ENCODE measurements around the gene ADGRG1. TPM values are rescaled to one million over a fixed set of nuclear protein-coding genes. Genes with fewer than 3 reads are reported as not detected.

ADGRG1 gene
- total RNA-seq, 4 donors from 2014 or later: 129 to 159 (median 136) TPM

DNA sequence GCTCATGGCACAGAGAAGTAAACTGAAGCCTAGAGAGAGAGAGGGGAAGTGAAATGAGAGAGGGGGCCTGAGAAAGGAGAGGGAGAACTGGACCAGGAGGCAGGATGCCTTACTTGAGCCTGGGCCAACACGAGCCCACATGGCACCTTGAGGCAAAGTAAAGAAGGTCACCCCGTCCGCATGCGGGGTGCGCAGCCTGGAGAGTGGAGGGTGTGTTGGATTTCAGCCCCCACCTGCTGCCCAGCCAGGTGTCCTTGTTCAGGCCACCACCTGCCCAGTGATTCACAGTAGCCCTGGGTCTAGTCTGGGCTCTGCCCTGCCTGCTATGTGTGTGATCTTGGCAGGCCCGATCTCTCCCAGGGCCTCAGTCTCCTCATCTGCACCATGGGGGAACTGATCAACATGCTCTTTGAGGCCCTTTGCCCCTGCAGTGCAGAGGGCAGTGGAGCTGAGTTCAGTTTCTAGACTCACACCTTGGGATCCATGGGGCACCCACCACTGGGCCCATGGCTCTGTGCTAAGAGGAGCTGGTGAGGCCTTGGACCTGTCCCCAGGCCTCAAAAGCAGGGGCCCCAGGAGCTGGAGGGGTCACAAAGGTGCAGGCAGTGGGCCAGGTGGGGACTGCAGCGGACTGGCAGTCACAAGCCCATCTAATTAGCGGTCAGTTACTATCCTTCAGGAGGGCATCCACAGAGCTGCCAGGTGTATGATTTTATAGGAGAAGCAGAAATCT lies 56.4 kb downstream of the ADGRG1 start:
- intact Hi-C loops (cut with DNase I; ENCODE audit: low total_unique reads): no loop called here
- no peak overlapping the region for H3K4me3 ChIP-seq (ENCODE audit: low read depth, poor library complexity, severe bottlenecking)
- peak in 1 of 2 donors; percentile 79 for DNase-seq (ENCODE audit: low spot score in 2 of 2)
- WGBS, 2 donors: 97 to 98% methylated on average over 8 of the region's 8 CpGs
- TF ChIP-seq, protein P1, sequence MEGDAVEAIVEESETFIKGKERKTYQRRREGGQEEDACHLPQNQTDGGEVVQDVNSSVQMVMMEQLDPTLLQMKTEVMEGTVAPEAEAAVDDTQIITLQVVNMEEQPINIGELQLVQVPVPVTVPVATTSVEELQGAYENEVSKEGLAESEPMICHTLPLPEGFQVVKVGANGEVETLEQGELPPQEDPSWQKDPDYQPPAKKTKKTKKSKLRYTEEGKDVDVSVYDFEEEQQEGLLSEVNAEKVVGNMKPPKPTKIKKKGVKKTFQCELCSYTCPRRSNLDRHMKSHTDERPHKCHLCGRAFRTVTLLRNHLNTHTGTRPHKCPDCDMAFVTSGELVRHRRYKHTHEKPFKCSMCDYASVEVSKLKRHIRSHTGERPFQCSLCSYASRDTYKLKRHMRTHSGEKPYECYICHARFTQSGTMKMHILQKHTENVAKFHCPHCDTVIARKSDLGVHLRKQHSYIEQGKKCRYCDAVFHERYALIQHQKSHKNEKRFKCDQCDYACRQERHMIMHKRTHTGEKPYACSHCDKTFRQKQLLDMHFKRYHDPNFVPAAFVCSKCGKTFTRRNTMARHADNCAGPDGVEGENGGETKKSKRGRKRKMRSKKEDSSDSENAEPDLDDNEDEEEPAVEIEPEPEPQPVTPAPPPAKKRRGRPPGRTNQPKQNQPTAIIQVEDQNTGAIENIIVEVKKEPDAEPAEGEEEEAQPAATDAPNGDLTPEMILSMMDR (IDR thresholded peaks at IDR 0.05): no peak
- no peak for TF ChIP-seq POLR2A (IDR thresholded peaks at IDR 0.05)

DNA sequence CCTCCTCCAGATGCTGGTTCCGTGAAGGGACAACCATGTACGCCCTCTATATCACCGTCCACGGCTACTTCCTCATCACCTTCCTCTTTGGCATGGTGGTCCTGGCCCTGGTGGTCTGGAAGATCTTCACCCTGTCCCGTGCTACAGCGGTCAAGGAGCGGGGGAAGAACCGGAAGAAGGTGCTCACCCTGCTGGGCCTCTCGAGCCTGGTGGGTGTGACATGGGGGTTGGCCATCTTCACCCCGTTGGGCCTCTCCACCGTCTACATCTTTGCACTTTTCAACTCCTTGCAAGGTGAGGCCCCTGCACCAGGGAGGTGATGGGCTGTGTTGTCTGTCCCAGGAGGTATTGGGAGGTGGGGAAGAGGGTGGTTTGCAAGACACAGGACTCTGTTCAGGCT lies 57.2 kb downstream of the ADGRG1 start:
- peak in 1 of 2 donors; percentile 76 for DNase-seq (ENCODE audit: low spot score in 2 of 2)
- 85 to 88% methylated on average over 11 of the region's 11 CpGs for WGBS, 2 donors
- H3K4me3 ChIP-seq (ENCODE audit: low read depth, poor library complexity, severe bottlenecking): no peak overlapping the region
- intact Hi-C loops (cut with DNase I; ENCODE audit: low total_unique reads): no loop called here
- no peak for TF ChIP-seq POLR2A (IDR thresholded peaks at IDR 0.05)
- TF ChIP-seq, protein P1 (IDR thresholded peaks at IDR 0.05): no peak

- 80 to 84% methylated on average over 4 of the region's 4 CpGs for WGBS, 2 donors
- intact Hi-C loops (cut with DNase I; ENCODE audit: low total_unique reads): no loop called here
- H3K4me3 ChIP-seq (ENCODE audit: low read depth, poor library complexity, severe bottlenecking): no peak overlapping the region
- DNase-seq (ENCODE audit: low spot score in 2 of 2): no peak
- no peak for TF ChIP-seq POLR2A (IDR thresholded peaks at IDR 0.05)
- TF ChIP-seq, protein P1 (IDR thresholded peaks at IDR 0.05): no peak
These were observed 58.1 kb downstream of the ADGRG1 start for GRCh38 chr16:57686577-57686976.

DNA sequence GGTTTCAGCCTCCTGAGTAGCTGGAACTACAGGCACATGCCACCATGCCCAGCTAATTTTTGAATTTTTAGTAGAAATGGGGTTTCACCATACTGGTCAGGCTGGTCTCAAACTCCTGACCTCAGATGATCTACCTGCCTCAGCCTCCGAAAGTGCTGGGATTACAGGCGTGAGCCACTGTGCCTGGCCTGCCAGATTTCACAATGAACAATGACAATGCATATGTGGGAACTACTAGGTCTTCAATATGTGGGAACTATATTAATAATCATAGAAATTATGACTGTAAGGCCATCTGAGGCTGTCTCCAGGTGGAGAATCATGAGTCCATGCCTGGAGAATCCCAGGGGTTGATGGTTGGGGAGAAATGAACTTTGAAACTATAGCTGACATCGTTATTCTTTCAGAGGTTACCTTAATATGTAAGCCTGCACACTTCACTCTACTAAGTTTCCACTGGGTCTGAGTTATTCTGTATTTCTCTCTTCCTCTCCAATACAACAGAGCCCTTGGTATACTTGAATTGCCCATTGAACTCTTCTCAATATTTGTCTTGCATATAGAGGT lies 59.0 kb downstream of the ADGRG1 start:
- peak in 1 of 2 donors; percentile 15 for DNase-seq (ENCODE audit: low spot score in 2 of 2)
- intact Hi-C loops (cut with DNase I; ENCODE audit: low total_unique reads): no loop called here
- 87 to 93% methylated on average over 3 of the region's 3 CpGs for WGBS, 2 donors
- H3K4me3 ChIP-seq (ENCODE audit: low read depth, poor library complexity, severe bottlenecking): no peak overlapping the region
- no peak for TF ChIP-seq POLR2A (IDR thresholded peaks at IDR 0.05)
- TF ChIP-seq, protein P1 (IDR thresholded peaks at IDR 0.05): no peak

GRCh38 chr16:57688487-57688986 lies 60.1 kb downstream of the ADGRG1 start:
- TF ChIP-seq POLR2A (IDR thresholded peaks at IDR 0.05): no peak
- TF ChIP-seq, protein P1 (IDR thresholded peaks at IDR 0.05): no peak
- intact Hi-C loops (cut with DNase I; ENCODE audit: low total_unique reads): no loop called here
- WGBS, 2 donors: 80% methylated on average over 4 of the region's 4 CpGs

More at GRCh38 chr16:57688487-57688986, 60.1 kb downstream of the ADGRG1 start:
- peak in 1 of 2 donors; percentile 65 for DNase-seq (ENCODE audit: low spot score in 2 of 2)
- H3K4me3 ChIP-seq (ENCODE audit: low read depth, poor library complexity, severe bottlenecking): no peak overlapping the region
